ENCODE measurements around the gene BCR. TPM values are rescaled to one million over a fixed set of nuclear protein-coding genes. Genes with fewer than 3 reads are reported as not detected.
A peak's percentile ranks its signal among the peaks of the same experiment; 100 is the strongest.

The BCR gene
- total and polyA plus RNA-seq, 7 donors, result 2.7 to 7.7 (median 6.5) TPM

GRCh38 chr22:23217171-23218052 is 37.1 kb downstream of the BCR start:
- Histone ChIP-seq H3K27me3 (ENCODE audit: insufficient read depth in 3 of 3, low read length in 2 of 3) (peaks cover 0 to 37% (median 0%) of the 10 kb centered on the region in 3 donors), H3K36me3 (ENCODE audit: insufficient read depth in 1 of 2, low read depth in 1 of 2) (no peaks in the 10 kb centered on the region), H3K27ac (peak overlapping the region; percentile 19), H3K4me3 (no peak overlapping the region), H3K9me3 (no peaks in the 10 kb centered on the region), H3K4me1 (peaks cover 35% of the 10 kb centered on the region)
- ATAC-seq (peak in 1 of 4 donors; percentile 38), DNase-seq (no peak)
- WGBS, 3 donors, result 76 to 80% (median 80%) methylated on average over 16 of the region's 16 CpGs
- intact Hi-C loops (cut with DNase I), result loop anchor here in 1 of 2 donors (5.0 kb wide), 1 partner anchor 35 kb away; the partner anchor contains the start of gene BCR
- no peak for TF ChIP-seq CTCF (IDR thresholded peaks at IDR 0.05)

- DNase-seq (no peak), ATAC-seq (peak in 3 of 4 donors; percentile 5 to 14 (median 8))
- peaks cover 27% of the 10 kb centered on the region for H3K4me1 ChIP-seq
- intact Hi-C loops (cut with DNase I), result loop anchor here in 1 of 2 donors (5.0 kb wide), 1 partner anchor 36 kb away; the partner anchor contains the start of gene BCR
- H3K36me3 ChIP-seq (ENCODE audit: insufficient read depth in 1 of 2, low read depth in 1 of 2), result no peaks in the 10 kb centered on the region
- H3K27ac ChIP-seq, result peak overlapping the region; percentile 19
- no peak overlapping the region for H3K4me3 ChIP-seq
- 64 to 73% (median 70%) methylated on average over 12 of the region's 12 CpGs for WGBS, 3 donors
- H3K9me3 ChIP-seq, result no peaks in the 10 kb centered on the region
- H3K27me3 ChIP-seq (ENCODE audit: insufficient read depth in 3 of 3, low read length in 2 of 3), result peaks cover 0 to 37% (median 0%) of the 10 kb centered on the region in 3 donors
- no peak for TF ChIP-seq CTCF (IDR thresholded peaks at IDR 0.05)
These were observed 38.0 kb downstream of the BCR start for GRCh38 chr22:23218053-23218866.

GRCh38 chr22:23218867-23219251 is 38.5 kb downstream of the BCR start:
- Histone ChIP-seq H3K27ac (no peak overlapping the region), H3K4me1 (peaks cover 26% of the 10 kb centered on the region), H3K36me3 (ENCODE audit: insufficient read depth in 1 of 2, low read depth in 1 of 2) (no peaks in the 10 kb centered on the region), H3K4me3 (no peak overlapping the region), H3K27me3 (ENCODE audit: insufficient read depth in 3 of 3, low read length in 2 of 3) (peaks cover 0 to 37% (median 0%) of the 10 kb centered on the region in 3 donors), H3K9me3 (no peaks in the 10 kb centered on the region)
- intact Hi-C loops (cut with DNase I), result loop anchor here in 1 of 2 donors (5.0 kb wide), 1 partner anchor 37 kb away; the partner anchor contains the start of gene BCR
- peak; percentile 46 to 70 (median 55) for ATAC-seq
- TF ChIP-seq CTCF (IDR thresholded peaks at IDR 0.05), result no peak
- 5 to 10% (median 8%) methylated on average over 11 of the region's 11 CpGs for WGBS, 3 donors
- DNase-seq, result no peak

GRCh38 chr22:23219317-23219716 is 39.0 kb downstream of the BCR start:
- H3K4me1 ChIP-seq, result peaks cover 26% of the 10 kb centered on the region
- no peaks in the 10 kb centered on the region for H3K36me3 ChIP-seq (ENCODE audit: insufficient read depth in 1 of 2, low read depth in 1 of 2)
- intact Hi-C loops (cut with DNase I), result loop anchor here in 1 of 2 donors (5.0 kb wide), 1 partner anchor 37 kb away; the partner anchor contains the start of gene BCR
- 63 to 78% (median 66%) methylated on average over 10 of the region's 10 CpGs for WGBS, 3 donors
- peaks cover 0 to 37% (median 0%) of the 10 kb centered on the region in 3 donors for H3K27me3 ChIP-seq (ENCODE audit: insufficient read depth in 3 of 3, low read length in 2 of 3)
- DNase-seq, result no peak
- H3K9me3 ChIP-seq, result no peaks in the 10 kb centered on the region
- no peak overlapping the region for H3K4me3 ChIP-seq
- TF ChIP-seq CTCF (IDR thresholded peaks at IDR 0.05), result no peak
- no peak overlapping the region for H3K27ac ChIP-seq
- no peak for ATAC-seq
